OCI-LY7 (cell line): ENCODE data around the gene GIMAP5. TPM values are rescaled to one million over a fixed set of nuclear protein-coding genes. Genes with fewer than 3 reads are reported as not detected.

Source experiments
- BruUV-seq: library from RNA; stranded (reverse); fragments of 400-500 nt; replicated peaks from 2 replicates; lab custom pipeline; 2021; lab: Mats Ljungman, UMichigan
- CTCF ChIA-PET: fragments of 300-600 bp; sonication (Branson Sonifier 250); formaldehyde crosslinking; loops from one replicate; lab custom pipeline; 2022; ENCODE audit warnings: antibody characterized with exemption; ENCODE audit not compliant: unreplicated experiment; lab: Charles Lee
- POLR2A ChIA-PET: fragments of 300-600 bp; sonication (Branson Sonifier 250); formaldehyde crosslinking; loops from one replicate; lab custom pipeline; 2022; ENCODE audit warnings: antibody characterized with exemption; lab: Charles Lee
- DNase-seq: peaks from one replicate; pipeline ENCODE4 v3.0.0-alpha.2; 2015; ENCODE audit warnings: low spot score
- H2AFZ ChIP-seq: fragments of 200-600 bp; sonication (generic), shearing (Covaris generic); 2 replicates; pipeline ENCODE4 v1.6.1; 2014; ENCODE audit warnings: mild to moderate bottlenecking, antibody characterized with exemption, low read length, moderate library complexity
- H3K27ac ChIP-seq: fragments of 200-600 bp; sonication (generic); 2 replicates; pipeline ENCODE4 v1.5.1; 2014; ENCODE audit warnings: mixed run types, low read depth, mild to moderate bottlenecking, moderate library complexity, low read length, inconsistent platforms; ENCODE audit not compliant: poor library complexity, severe bottlenecking
- H3K36me3 ChIP-seq: fragments of 200-600 bp; sonication (generic); 2 replicates; pipeline ENCODE4 v1.6.1; 2014; ENCODE audit warnings: mild to moderate bottlenecking, antibody characterized with exemption, low read length, moderate library complexity, mixed read lengths; ENCODE audit not compliant: insufficient read depth
- H3K4me1 ChIP-seq: fragments of 200-600 bp; sonication (generic); 2 replicates; pipeline ENCODE4 v1.5.1; 2014; ENCODE audit warnings: mild to moderate bottlenecking, low read length; ENCODE audit not compliant: insufficient read depth, poor library complexity, severe bottlenecking
- H3K4me2 ChIP-seq: fragments of 200-600 bp; sonication (generic); 2 replicates; pipeline ENCODE4 v1.6.1; 2014; ENCODE audit warnings: mild to moderate bottlenecking, low read length
- H3K4me3 ChIP-seq: fragments of 200-600 bp; sonication (generic); 2 replicates; pipeline ENCODE4 v1.5.1; 2014; ENCODE audit warnings: mild to moderate bottlenecking, low read depth, low read length; ENCODE audit not compliant: poor library complexity, severe bottlenecking
- H3K79me2 ChIP-seq: fragments of 200-600 bp; sonication (generic); 2 replicates; pipeline ENCODE4 v1.6.1; 2016; ENCODE audit warnings: low read depth, mild to moderate bottlenecking, low read length, moderate library complexity, mixed read lengths; ENCODE audit not compliant: insufficient read depth
- H3K9me2 ChIP-seq: fragments of 200-600 bp; sonication (generic); 2 replicates; pipeline ENCODE4 v1.6.1; 2016; ENCODE audit warnings: mild to moderate bottlenecking, low read length, mixed read lengths; ENCODE audit not compliant: insufficient read depth
- H3K9me3 ChIP-seq: fragments of 200-600 bp; sonication (generic); 2 replicates; pipeline ENCODE4 v1.6.1; 2014; ENCODE audit warnings: mild to moderate bottlenecking, mixed run types, low read length, mixed read lengths
- H4K20me1 ChIP-seq: fragments of 200-600 bp; sonication (generic); 2 replicates; pipeline ENCODE4 v1.6.1; 2014; ENCODE audit warnings: mild to moderate bottlenecking, antibody characterized with exemption, low read length, moderate library complexity, mixed read lengths; ENCODE audit not compliant: insufficient read depth
- CTCF ChIP-seq: fragments of 200-600 bp; sonication (generic); conservative IDR thresholded peaks from 2 replicates; pipeline ENCODE4 v1.5.1; 2014; ENCODE audit warnings: mild to moderate bottlenecking, antibody characterized with exemption, low read length, moderate library complexity, mixed read lengths
- EZH2phosphoT487 ChIP-seq: fragments of 200-600 bp; sonication (generic); IDR thresholded peaks from 2 replicates; pipeline ENCODE4 v1.6.1; 2018; ENCODE audit warnings: low read depth, borderline replicate concordance, mild to moderate bottlenecking, mixed run types, antibody characterized with exemption, low read length, moderate library complexity, mixed read lengths
- intact Hi-C: fragments of 100-400 bp; cut with micrococcal nuclease; formaldehyde crosslinking; loops from one replicate; pipeline ENCODE4 v1.10.0; 2022; ENCODE audit not compliant: unreplicated experiment
- total RNA-seq, 2 experiments: library from RNA; depleted of rRNA in 1 of 2; stranded (reverse); fragments of >200 nt in 1 of 2; shearing (Covaris generic) in 1 of 2; gene quantifications; 2 replicates each; pipeline ENCODE4 v1.2.3, GENCODE V29; 2014 to 2022

GIMAP5 gene
- total RNA-seq, 2 experiments from 2014 or later, result not detected

- no peak overlapping the region for H2AFZ ChIP-seq
- no peaks in the 10 kb centered on the region for H3K36me3 ChIP-seq
- no peak overlapping the region for H3K27ac ChIP-seq
- DNase-seq, result no peak
- intact Hi-C loops, result no loop called here
- H3K4me1 ChIP-seq, result no peaks in the 10 kb centered on the region
- H3K79me2 ChIP-seq, result no peaks in the 10 kb centered on the region
- ChIA-PET POLR2A (no interaction called here), CTCF (no interaction called here)
- H3K9me3 ChIP-seq, result no peaks in the 10 kb centered on the region
- no peak overlapping the region for H3K4me2 ChIP-seq
- H4K20me1 ChIP-seq, result no peaks in the 10 kb centered on the region
- H3K4me3 ChIP-seq, result no peak overlapping the region
- H3K9me2 ChIP-seq, result no peaks in the 10 kb centered on the region
- BruUV-seq, result no TSS peak
- TF ChIP-seq CTCF (no peak), EZH2phosphoT487 (no peak)
These were observed 5.2 kb downstream of the GIMAP5 start for GRCh38 chr7:150742286-150742968.

GRCh38 chr7:150744041-150744656 is 6.9 kb downstream of the GIMAP5 start:
- no TSS peak for BruUV-seq

More at GRCh38 chr7:150744041-150744656, 6.9 kb downstream of the GIMAP5 start:
- TF ChIP-seq EZH2phosphoT487 (no peak), CTCF (no peak)
- no peaks in the 10 kb centered on the region for H3K36me3 ChIP-seq
- H3K9me3 ChIP-seq, result no peaks in the 10 kb centered on the region
- H3K79me2 ChIP-seq, result no peaks in the 10 kb centered on the region
- H2AFZ ChIP-seq, result no peak overlapping the region
- H3K4me1 ChIP-seq, result no peaks in the 10 kb centered on the region
- no peak overlapping the region for H3K4me3 ChIP-seq
- no peaks in the 10 kb centered on the region for H4K20me1 ChIP-seq
- no peak for DNase-seq
- intact Hi-C loops, result no loop called here
- H3K9me2 ChIP-seq, result no peaks in the 10 kb centered on the region
- ChIA-PET POLR2A (interaction anchor here (0.5 kb wide), 1 partner anchor 353 kb away, joined by 4 read pairs; no protein-coding TSS in a partner anchor), CTCF (no interaction called here)
- no peak overlapping the region for H3K27ac ChIP-seq
- no peak overlapping the region for H3K4me2 ChIP-seq
